DOHH2 (cell line): Measurements from ENCODE around the gene LNX2.

Experiments
- H3F3A ChIP-seq: fragments of 200-600 bp; sonication (generic), shearing (Covaris generic); 2 replicates; pipeline ENCODE4 v1.6.0; 2016; ENCODE audit warnings: antibody characterized with exemption, mild to moderate bottlenecking; ENCODE audit not compliant: control insufficient read depth, insufficient read depth
- H3K27ac ChIP-seq: fragments of 200-600 bp; sonication (generic); 2 replicates; pipeline ENCODE4 v1.5.1; 2014; ENCODE audit warnings: low read depth, mild to moderate bottlenecking, low read length, moderate library complexity
- H3K27me3 ChIP-seq: fragments of 200-600 bp; sonication (generic); 2 replicates; pipeline ENCODE4 v1.6.1; 2014; ENCODE audit warnings: mild to moderate bottlenecking, low read length, mixed read lengths; ENCODE audit not compliant: control insufficient read depth
- H3K36me3 ChIP-seq: fragments of 200-600 bp; sonication (generic); 2 replicates; pipeline ENCODE4 v1.6.1; 2014; ENCODE audit warnings: mild to moderate bottlenecking, low read length, moderate library complexity, mixed read lengths; ENCODE audit not compliant: control insufficient read depth
- H3K4me1 ChIP-seq: fragments of 200-600 bp; sonication (generic); 2 replicates; pipeline ENCODE4 v1.6.1; 2014; ENCODE audit warnings: mild to moderate bottlenecking, low read length, mixed read lengths; ENCODE audit not compliant: control insufficient read depth
- H3K4me2 ChIP-seq: fragments of 200-600 bp; sonication (generic); 2 replicates; pipeline ENCODE4 v1.6.0; 2014; ENCODE audit warnings: mild to moderate bottlenecking, low read length, moderate library complexity
- H3K4me3 ChIP-seq: fragments of 200-600 bp; sonication (generic); 2 replicates; pipeline ENCODE4 v1.5.1; 2014; ENCODE audit warnings: mild to moderate bottlenecking, low read length, mixed read lengths
- H3K79me2 ChIP-seq: fragments of 200-600 bp; sonication (generic); 2 replicates; pipeline ENCODE4 v1.6.1; 2014; ENCODE audit warnings: mild to moderate bottlenecking, low read length, mixed read lengths; ENCODE audit not compliant: control insufficient read depth
- H3K9me2 ChIP-seq: fragments of 200-600 bp; sonication (generic); replicated peaks from 2 replicates; pipeline ENCODE4 v1.6.1; 2014; ENCODE audit warnings: mild to moderate bottlenecking, low read length, mixed read lengths; ENCODE audit not compliant: control insufficient read depth
- H3K9me3 ChIP-seq: fragments of 200-600 bp; sonication (generic); 2 replicates; pipeline ENCODE4 v1.6.1; 2014; ENCODE audit warnings: antibody characterized with exemption, low read length, mixed read lengths; ENCODE audit not compliant: control insufficient read depth, insufficient read depth
- H4K20me1 ChIP-seq: fragments of 200-600 bp; sonication (generic); 2 replicates; pipeline ENCODE4 v1.6.0; 2014; ENCODE audit warnings: low read depth, mild to moderate bottlenecking, antibody characterized with exemption, low read length, moderate library complexity; ENCODE audit not compliant: control insufficient read depth, insufficient read depth
- CTCF ChIP-seq: fragments of 200-600 bp; sonication (generic); IDR thresholded peaks from one replicate; pipeline ENCODE4 v1.5.1; 2014; ENCODE audit warnings: antibody characterized with exemption, mild to moderate bottlenecking, low read depth, low read length; ENCODE audit not compliant: poor library complexity, severe bottlenecking
- EZH2phosphoT487 ChIP-seq: fragments of 200-600 bp; sonication (generic); IDR thresholded peaks from 2 replicates; pipeline ENCODE4 v1.6.1; 2017; ENCODE audit warnings: borderline replicate concordance, mild to moderate bottlenecking, antibody characterized with exemption, low read length, moderate library complexity, mixed read lengths

The LNX2 gene

GRCh38 chr13:27627380-27627779 is 7.1 kb upstream of the LNX2 start:
- TF ChIP-seq EZH2phosphoT487 (no peak), CTCF (no peak)
- Histone ChIP-seq H3F3A (0 out of 2 replicates have a peak, but pooled peaks cover 2% of the 10 kb centered on the region), H3K4me1 (peaks cover 25% of the 10 kb centered on the region), H3K27me3 (no peaks in the 10 kb centered on the region), H3K4me2 (no peak overlapping the region), H3K79me2 (peaks cover 98% of the 10 kb centered on the region), H3K4me3 (no peak overlapping the region), H3K9me3 (no peaks in the 10 kb centered on the region), H3K9me2 (no peaks in the 10 kb centered on the region), H3K27ac (no peak overlapping the region), H3K36me3 (peaks cover 91% of the 10 kb centered on the region), H4K20me1 (peaks cover 26% of the 10 kb centered on the region)

- H3K4me1 ChIP-seq: peaks cover 28% of the 10 kb centered on the region
- H3K4me2 ChIP-seq: peak overlapping the region; percentile 1; the same call in 1 of the 2 replicates
- H3K27me3 ChIP-seq: no peaks in the 10 kb centered on the region
- no peak for TF ChIP-seq EZH2phosphoT487
- no peak for TF ChIP-seq CTCF
- no peak overlapping the region for H3K4me3 ChIP-seq
- H3F3A ChIP-seq: peaks cover 7% of the 10 kb centered on the region
- no peaks in the 10 kb centered on the region for H3K9me2 ChIP-seq
- H3K9me3 ChIP-seq: no peaks in the 10 kb centered on the region
- peaks cover 26% of the 10 kb centered on the region for H4K20me1 ChIP-seq
- H3K79me2 ChIP-seq: peaks cover 97% of the 10 kb centered on the region
- peaks cover 82% of the 10 kb centered on the region for H3K36me3 ChIP-seq
- H3K27ac ChIP-seq: no peak overlapping the region
These were observed 5.5 kb upstream of the LNX2 start for GRCh38 chr13:27625839-27626238.

GRCh38 chr13:27624071-27624470 is 3.7 kb upstream of the LNX2 start:
- Histone ChIP-seq H3K4me1 (peaks cover 33% of the 10 kb centered on the region), H4K20me1 (peaks cover 26% of the 10 kb centered on the region), H3K9me3 (no peaks in the 10 kb centered on the region), H3K36me3 (peaks cover 71% of the 10 kb centered on the region), H3K4me2 (peak overlapping the region; percentile 91), H3F3A (peaks cover 8% of the 10 kb centered on the region), H3K4me3 (peak overlapping the region; percentile 88; the same call in 1 of the 2 replicates), H3K27ac (no peak overlapping the region), H3K9me2 (no peaks in the 10 kb centered on the region), H3K79me2 (peaks cover 90% of the 10 kb centered on the region), H3K27me3 (no peaks in the 10 kb centered on the region)
- TF ChIP-seq EZH2phosphoT487 (no peak), CTCF (no peak)

- Histone ChIP-seq H3K4me2 (peak overlapping the region; percentile 91), H3K4me1 (peaks cover 43% of the 10 kb centered on the region), H3K36me3 (peaks cover 59% of the 10 kb centered on the region), H3K79me2 (peaks cover 90% of the 10 kb centered on the region), H4K20me1 (peaks cover 22% of the 10 kb centered on the region), H3K4me3 (peak overlapping the region; percentile 88), H3K27me3 (no peaks in the 10 kb centered on the region), H3K27ac (no peak overlapping the region), H3K9me3 (no peaks in the 10 kb centered on the region), H3F3A (peaks cover 8% of the 10 kb centered on the region), H3K9me2 (no peaks in the 10 kb centered on the region)
- no peak for TF ChIP-seq CTCF
- no peak for TF ChIP-seq EZH2phosphoT487
These were observed 2.6 kb upstream of the LNX2 start for GRCh38 chr13:27622881-27623280.
